NB4 (cell line): ENCODE measurements around the gene PSD4.

Experiments used
- CTCF ChIP-seq: IDR thresholded peaks from one replicate; pipeline ENCODE4 v1.5.1; 2012; ENCODE audit warnings: low read depth, low read length
- MYC ChIP-seq: IDR thresholded peaks from 2 replicates; pipeline ENCODE4 v1.6.1; 2011; ENCODE audit warnings: low read depth, low read length
- POLR2A ChIP-seq: IDR thresholded peaks from 2 replicates; pipeline ENCODE4 v1.6.1; 2011; ENCODE audit warnings: mild to moderate bottlenecking; ENCODE audit not compliant: insufficient read length; ENCODE audit errors: extremely low read depth

DNA sequence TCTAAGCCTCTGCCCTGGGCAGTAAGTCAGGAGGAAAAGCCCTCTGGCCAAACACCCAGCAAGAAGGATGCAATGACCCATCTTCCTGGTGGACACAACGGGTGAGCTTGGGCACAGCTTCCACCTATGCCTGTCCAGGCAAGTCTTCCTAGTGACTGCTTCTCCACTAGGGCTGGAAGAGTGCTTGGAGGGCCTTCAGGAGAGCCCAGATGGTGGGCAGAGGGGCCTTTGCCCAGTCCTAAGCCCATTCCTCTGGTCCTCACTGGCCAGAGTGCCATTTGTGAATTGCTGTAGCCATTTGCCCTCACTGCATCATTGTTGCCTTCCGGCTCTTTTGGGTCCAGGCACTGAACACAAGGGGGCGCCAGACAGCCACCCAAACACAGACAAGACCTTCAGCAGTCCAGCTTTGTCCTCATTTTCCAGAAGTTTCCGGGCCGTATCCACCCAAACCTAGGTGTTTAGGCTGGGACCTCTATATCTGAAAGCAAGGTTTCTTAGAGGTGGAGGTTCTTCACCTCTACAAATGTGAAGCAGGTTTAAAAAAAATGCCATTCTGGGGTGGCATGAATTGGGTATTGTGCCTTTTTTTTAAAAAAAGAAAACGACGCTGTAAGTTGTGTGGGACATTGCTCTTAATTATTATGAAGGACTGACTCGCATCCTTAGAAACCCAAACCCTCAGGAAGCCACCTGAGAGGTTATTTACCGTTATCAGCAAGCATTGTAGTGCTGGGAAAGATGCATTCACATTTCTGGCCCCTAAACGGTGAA is 75.4 kb downstream of the PSD4 start:
- TF ChIP-seq CTCF: peak; percentile 96
- TF ChIP-seq POLR2A: no peak
- TF ChIP-seq MYC: no peak
